GM18867 (cell line): ENCODE results near the gene UNC5B.

Experiments
- ATAC-seq: cut with Tn5 transposase; IDR thresholded peaks from one replicate; pipeline ENCODE4 v1.9.1; 2021; ENCODE audit warnings: mild to moderate bottlenecking, moderate library complexity; ENCODE audit not compliant: unreplicated experiment

UNC5B gene

GRCh38 chr10:71314694-71315225 is 102.4 kb downstream of the UNC5B start:
- ATAC-seq: no peak

DNA sequence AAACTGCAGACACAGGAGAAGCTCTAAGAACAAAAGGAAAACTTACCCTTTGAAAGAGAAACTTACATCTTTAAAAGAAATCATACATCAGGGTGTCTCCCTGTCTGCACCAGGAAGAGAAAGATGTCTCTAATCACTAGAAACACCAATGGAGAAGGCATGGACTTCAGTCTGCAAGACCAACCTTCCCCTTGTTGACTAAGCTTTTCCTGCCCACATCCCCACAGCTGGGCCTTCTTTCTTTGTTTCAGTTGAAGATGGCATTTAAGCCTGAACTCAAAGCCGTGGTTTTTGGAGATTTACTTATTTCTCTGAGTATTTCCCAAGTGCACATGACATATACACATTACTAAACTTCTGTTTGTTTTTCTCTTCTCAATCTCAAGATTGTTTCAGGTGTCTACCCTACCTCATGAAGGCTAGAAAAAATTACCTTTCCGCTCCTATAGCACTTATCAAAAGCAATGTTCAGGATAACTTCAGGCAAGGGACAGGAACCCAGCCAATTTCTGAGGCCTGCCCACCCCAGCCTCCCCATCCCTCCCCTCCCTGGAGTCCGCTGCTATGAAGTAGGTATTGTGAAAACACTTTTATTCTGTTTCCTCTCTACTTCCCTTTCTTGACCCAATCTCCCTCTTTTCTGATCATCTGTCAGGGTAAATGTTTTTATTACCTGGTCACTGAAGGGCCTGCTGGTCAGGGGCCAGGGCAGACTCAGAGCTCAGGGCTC is 103.9 kb downstream of the UNC5B start:
- ATAC-seq: no peak

DNA sequence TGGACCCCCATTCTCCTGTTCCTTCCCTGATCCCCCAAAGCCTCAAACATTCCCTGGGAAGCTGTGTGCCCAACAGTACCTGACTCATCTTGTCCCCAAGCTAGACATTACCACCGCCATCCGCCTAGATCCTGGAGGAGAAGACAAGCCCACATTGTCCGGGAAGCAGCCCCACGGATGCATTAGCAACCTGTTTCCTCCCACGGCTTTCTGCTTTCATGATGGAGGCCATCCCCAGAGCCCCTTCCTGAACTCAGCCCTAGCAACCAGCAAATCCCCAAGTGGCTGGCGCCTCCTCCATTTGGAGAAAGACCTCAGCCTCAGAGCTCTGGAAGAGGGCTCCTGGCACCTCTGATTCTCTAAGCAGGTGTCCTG is 104.4 kb downstream of the UNC5B start:
- no peak for ATAC-seq

GRCh38 chr10:71317739-71318138 is 105.4 kb downstream of the UNC5B start:
- ATAC-seq: no peak

DNA sequence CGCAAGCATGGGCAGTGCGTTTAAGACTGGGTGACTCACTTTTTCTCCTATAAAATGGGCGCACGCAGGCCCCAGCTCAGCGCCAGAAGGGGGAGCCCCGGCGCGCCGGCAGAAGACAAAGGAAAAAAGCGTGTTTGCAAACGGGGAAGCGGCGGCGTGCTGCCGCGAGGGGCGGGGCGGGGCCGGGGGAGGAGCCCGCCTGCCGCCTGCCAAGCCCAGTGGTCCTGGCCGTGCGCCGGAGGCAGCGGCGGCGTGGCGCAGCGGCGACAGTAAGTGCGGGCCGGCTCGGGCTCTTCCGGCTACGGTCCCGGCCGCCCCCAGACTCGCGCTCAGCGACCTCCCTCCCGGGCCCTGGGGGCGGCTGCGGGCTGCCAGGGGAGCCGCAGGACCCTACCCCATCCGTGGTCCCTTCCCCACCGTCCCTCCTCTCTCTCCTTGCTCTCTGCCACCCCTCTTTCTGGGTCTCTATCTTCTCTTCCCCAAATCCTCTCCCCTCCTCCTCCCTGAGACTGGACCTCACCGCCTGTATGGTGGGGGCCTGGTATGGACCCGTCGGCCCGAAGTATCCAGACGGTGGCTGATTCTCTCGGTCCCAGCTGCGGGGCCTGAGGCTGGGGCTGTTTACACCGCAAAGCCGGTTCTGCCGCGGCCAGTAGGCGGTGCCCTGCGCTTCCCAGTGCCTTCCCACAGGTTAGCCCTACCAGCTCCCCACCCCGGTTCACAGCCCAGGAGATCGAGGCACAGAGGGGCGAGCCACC is 106.9 kb downstream of the UNC5B start, which contains the start of gene SLC29A3:
TSS of gene SLC29A3 (plus strand) at position 218 of the 758 bp plus-strand sequence. CDS start at position 269, 51 bp downstream.
- ATAC-seq: peak; percentile 75

GRCh38 chr10:71319800-71320392 is 107.5 kb downstream of the UNC5B start:
- no peak for ATAC-seq

- ATAC-seq: no peak
These were observed 108.2 kb downstream of the UNC5B start for GRCh38 chr10:71320592-71320991.

DNA sequence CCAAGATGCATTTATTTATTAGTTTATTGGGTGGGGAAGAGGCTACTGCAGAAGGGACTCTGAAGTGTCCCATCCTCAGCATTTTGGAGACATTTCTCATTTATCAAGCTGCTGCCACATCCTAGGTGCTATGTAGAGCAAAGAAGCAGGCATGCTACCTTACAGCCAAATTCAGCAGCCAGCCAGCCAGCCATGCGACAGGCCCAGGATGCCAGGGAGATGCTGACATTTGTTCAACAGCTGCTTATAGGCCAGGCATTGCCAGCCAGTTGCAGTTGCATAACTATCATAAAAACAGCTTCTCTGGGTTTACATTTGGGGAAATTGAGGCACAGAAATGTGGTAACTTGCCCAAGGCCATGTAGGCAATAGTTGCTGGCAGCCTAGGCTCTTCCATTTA is 109.0 kb downstream of the UNC5B start:
- no peak for ATAC-seq

DNA sequence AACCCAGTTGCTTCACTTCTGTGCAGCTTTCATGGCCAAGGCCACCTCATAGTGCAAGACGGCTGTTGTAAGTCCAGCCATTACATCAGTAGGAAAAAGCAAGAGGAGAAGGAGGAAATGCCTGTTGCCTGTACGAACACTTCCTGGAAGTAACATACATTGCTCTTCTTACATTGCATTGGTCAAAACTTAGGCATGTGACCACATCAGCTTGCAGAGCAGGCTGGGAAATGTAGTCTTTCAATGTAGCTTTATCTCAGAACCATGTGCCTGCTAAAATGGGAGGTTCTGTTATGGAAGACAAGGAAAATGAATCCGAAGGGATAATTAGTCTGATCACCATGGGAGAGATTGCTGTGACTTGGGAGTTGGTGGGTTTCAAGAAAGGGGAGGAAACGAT is 111.0 kb downstream of the UNC5B start:
- ATAC-seq: no peak

DNA sequence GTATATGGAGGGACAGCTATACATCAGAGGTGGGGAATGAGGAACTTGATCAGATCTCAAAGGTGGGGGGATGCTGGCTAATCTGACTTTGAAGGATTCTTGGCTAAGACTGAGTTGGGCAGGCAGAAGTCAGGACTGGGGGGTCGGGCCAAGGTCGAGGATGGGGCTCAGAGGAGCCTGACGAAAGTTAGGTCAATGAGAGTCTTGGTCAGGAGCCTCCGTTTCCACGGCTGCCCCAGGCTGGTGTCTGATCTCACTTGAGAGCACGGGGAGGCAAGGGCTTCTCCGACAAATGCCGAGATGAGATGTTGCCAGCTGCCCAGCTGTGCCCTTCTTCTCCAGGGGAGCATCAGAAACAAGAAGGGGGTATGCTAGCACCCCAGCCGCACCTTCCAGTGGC is 112.4 kb downstream of the UNC5B start:
- no peak for ATAC-seq

- no peak for ATAC-seq
These were observed 112.9 kb downstream of the UNC5B start for GRCh38 chr10:71325267-71325666.

- no peak for ATAC-seq
These were observed 114.1 kb downstream of the UNC5B start for GRCh38 chr10:71326464-71326881.

- no peak for ATAC-seq
These were observed 118.5 kb downstream of the UNC5B start for GRCh38 chr10:71330789-71331404.

- no peak for ATAC-seq
These were observed 119.4 kb downstream of the UNC5B start for GRCh38 chr10:71331736-71332135.

GRCh38 chr10:71332466-71332865 is 120.1 kb downstream of the UNC5B start:
- ATAC-seq: no peak

GRCh38 chr10:71333129-71333887 is 120.9 kb downstream of the UNC5B start:
- ATAC-seq: no peak

- ATAC-seq: no peak
These were observed 121.9 kb downstream of the UNC5B start for GRCh38 chr10:71334221-71334791.

DNA sequence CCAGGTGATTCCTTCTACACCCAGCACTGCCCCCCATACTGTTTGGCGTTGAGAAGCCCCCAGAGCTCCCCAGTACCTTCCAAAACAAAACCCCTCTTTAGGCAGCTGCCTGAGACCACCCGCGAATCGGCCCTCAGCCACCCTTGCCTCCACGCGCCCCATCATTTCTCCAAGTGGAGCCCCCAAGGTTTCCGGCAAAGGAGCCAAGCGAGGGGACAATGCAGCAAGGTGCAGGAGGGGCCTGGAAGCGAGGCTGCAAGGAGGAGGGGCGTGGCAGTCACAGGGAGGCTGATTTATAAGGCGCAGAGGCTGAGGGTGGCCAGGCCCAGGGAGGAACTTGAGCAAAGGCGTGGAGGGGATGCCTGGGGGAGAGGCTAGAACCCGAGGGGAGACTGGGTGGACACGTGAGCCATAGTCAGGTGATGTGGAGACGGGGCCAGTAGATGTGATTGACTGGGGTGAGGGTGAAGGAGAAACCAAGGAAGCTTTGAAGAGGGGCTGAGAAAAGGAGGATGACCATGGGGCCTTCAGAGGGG is 122.9 kb downstream of the UNC5B start:
- no peak for ATAC-seq

GRCh38 chr10:71336632-71337031 is 124.3 kb downstream of the UNC5B start:
- no peak for ATAC-seq

- no peak for ATAC-seq
These were observed 124.9 kb downstream of the UNC5B start for GRCh38 chr10:71337219-71337701.
